HG03066 (cell line): ENCODE data around the gene OR10K2.
A peak's percentile ranks its signal among the peaks of the same experiment; 100 is the strongest.
"Not testable (repeated sequence)": the region's sequence is repeated elsewhere in the genome, so short reads cannot be mapped to it uniquely, and the experiment has no call there.

Experiments used
- ATAC-seq: cut with Tn5 transposase; IDR thresholded peaks from one replicate; pipeline ENCODE4 v1.9.1; 2021; ENCODE audit warnings: low read depth; ENCODE audit not compliant: unreplicated experiment

The OR10K2 gene

GRCh38 chr1:158374101-158374500 is 51.9 kb downstream of the OR10K2 start:
- not testable (repeated sequence) for ATAC-seq

GRCh38 chr1:158371188-158371953 is 54.7 kb downstream of the OR10K2 start:
- ATAC-seq, result peak; percentile 88
